ENCODE results near the gene AREG. TPM values are rescaled to one million over a fixed set of nuclear protein-coding genes. Genes with fewer than 3 reads are reported as not detected.

AREG gene
- total RNA-seq, 6 donors from 2014 or later, result 13.6 to 54.7 (median 37.0) TPM

DNA sequence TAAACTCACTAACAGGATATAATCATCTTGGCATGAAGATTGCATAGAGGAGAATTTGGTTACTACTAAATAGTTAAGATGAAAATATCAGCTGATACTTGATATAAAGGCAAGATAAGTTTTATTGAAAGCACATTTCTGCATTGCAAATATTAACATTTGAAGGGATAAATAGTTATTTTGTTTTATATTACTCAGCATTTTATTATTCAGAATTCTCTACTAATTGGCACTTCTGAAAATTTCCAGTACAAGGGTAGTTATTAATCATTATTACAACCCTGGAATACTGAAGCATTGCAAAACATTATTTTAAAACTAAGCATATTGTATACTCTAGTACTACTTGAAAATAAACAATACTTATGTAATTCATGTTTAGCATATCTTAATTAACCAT lies 32.7 kb upstream of the AREG start:
- DNase-seq, result no peak
- Histone ChIP-seq H3K9me3 (no peaks in the 10 kb centered on the region), H3K36me3 (no peaks in the 10 kb centered on the region), H3K27me3 (no peaks in the 10 kb centered on the region), H3K4me1 (no peaks in the 10 kb centered on the region), H3K27ac (no peak overlapping the region), H3K4me3 (no peak overlapping the region)
- TF ChIP-seq EP300 (IDR thresholded peaks at IDR 0.05), result no peak
- TF ChIP-seq POLR2A (IDR thresholded peaks at IDR 0.05), result no peak
- ATAC-seq (ENCODE audit: low FRiP score in 2 of 2), result no peak

DNA sequence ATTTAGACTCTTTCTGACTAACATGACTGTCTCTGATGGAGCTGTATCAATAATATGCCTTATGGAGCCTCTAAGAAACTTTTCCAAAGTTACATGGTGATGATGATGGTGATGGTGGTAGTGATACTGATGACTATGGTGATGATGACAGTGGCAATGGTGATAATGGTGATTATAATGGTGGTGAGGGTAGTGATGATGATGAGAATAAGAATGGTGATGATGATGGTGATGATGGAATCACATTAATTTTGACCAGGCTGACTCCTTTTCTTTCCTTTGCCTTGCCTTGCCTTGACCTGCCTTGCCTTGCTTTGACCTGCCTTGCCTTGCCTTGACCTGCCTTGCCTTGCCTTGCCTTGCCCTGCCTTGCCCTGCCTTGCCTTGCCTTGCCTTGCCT lies 31.7 kb upstream of the AREG start:
- no peak for DNase-seq
- Histone ChIP-seq H3K27me3 (no peaks in the 10 kb centered on the region), H3K9me3 (no peaks in the 10 kb centered on the region), H3K4me3 (no peak overlapping the region), H3K4me1 (no peaks in the 10 kb centered on the region), H3K36me3 (no peaks in the 10 kb centered on the region), H3K27ac (no peak overlapping the region)
- ATAC-seq (ENCODE audit: low FRiP score in 2 of 2), result no peak
- TF ChIP-seq, protein P1, sequence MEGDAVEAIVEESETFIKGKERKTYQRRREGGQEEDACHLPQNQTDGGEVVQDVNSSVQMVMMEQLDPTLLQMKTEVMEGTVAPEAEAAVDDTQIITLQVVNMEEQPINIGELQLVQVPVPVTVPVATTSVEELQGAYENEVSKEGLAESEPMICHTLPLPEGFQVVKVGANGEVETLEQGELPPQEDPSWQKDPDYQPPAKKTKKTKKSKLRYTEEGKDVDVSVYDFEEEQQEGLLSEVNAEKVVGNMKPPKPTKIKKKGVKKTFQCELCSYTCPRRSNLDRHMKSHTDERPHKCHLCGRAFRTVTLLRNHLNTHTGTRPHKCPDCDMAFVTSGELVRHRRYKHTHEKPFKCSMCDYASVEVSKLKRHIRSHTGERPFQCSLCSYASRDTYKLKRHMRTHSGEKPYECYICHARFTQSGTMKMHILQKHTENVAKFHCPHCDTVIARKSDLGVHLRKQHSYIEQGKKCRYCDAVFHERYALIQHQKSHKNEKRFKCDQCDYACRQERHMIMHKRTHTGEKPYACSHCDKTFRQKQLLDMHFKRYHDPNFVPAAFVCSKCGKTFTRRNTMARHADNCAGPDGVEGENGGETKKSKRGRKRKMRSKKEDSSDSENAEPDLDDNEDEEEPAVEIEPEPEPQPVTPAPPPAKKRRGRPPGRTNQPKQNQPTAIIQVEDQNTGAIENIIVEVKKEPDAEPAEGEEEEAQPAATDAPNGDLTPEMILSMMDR (IDR thresholded peaks at IDR 0.05), result no peak
- TF ChIP-seq POLR2A (IDR thresholded peaks at IDR 0.05), result no peak
- no peak for TF ChIP-seq EP300 (IDR thresholded peaks at IDR 0.05)
- TF ChIP-seq POLR2AphosphoS5 (IDR thresholded peaks at IDR 0.05), result no peak

DNA sequence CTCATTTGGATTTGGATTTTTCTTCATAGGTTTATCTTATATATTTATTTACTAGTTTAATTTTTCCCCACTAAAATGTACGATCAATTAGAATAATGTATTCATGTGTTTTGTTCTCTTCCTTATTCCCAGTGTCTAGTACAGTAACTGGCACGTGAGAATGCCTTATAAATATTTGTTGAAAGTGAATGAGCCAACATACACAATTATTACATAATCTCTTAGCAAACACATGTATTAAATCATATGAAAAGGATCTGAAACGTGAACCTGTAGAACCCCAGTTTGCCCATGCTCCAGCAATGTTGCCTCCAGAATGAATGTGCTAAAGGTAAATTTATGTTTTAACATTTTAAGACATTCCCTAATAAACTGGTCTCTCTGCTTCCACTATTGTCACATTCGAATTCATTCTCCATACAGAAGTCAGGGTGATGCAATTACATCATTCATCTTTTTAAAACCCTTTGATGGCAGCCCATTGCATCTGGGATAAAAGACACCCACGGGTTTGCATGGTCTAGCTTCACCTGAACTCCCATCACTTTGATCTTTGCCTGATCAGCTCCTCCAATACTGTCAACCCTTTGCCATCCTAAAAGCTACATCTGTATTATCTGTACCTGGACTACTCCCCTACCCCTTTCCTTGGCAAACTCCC lies 30.7 kb upstream of the AREG start:
- WGBS, 2 donors, result 43 to 64% methylated on average over 5 of the region's 5 CpGs
- Histone ChIP-seq H3K27me3 (no peaks in the 10 kb centered on the region), H3K4me3 (no peak overlapping the region), H3K36me3 (no peaks in the 10 kb centered on the region), H3K27ac (no peak overlapping the region), H3K9me3 (no peaks in the 10 kb centered on the region), H3K4me1 (peaks cover 0 to 4% (median 0%) of the 10 kb centered on the region in 4 donors)
- ATAC-seq (ENCODE audit: low FRiP score in 2 of 2) (no peak), DNase-seq (no peak)
- no peak for TF ChIP-seq EP300 (IDR thresholded peaks at IDR 0.05)
- no peak for TF ChIP-seq POLR2AphosphoS5 (IDR thresholded peaks at IDR 0.05)
- no peak for TF ChIP-seq POLR2A (IDR thresholded peaks at IDR 0.05)
- TF ChIP-seq, protein P1 (IDR thresholded peaks at IDR 0.05), result no peak

DNA sequence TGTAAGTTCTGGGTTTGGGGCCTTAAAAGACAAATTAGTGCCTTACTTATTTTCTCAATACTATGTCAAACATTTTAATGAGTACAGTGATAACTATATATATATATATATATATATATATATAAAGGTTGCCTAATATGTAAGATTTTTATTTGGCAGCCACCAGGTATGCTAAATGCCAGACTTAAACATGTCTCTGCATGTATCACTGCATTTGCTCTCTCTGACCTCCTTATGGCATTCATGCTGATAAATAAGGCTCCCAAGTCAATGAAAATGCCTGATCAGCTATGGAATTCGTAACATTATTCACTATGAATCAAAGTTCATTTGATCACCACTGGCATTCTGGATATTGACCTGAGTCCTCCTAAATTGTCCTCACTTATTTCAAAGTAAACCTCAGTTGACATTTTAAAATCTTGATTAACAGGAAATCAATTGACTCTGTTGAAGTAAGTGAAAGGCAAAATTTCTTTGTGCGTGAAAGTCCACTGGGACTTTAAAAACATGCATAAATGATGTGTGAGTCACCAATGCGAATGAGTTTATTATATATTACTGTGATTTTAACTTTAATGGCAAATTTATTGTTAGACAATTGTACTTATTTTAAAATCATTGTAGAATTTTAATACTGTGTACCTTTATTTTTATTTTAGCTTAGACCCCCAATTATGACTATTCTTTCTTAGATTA lies 29.2 kb upstream of the AREG start:
- Histone ChIP-seq H3K9me3 (no peaks in the 10 kb centered on the region), H3K36me3 (no peaks in the 10 kb centered on the region), H3K27me3 (no peaks in the 10 kb centered on the region), H3K27ac (no peak overlapping the region), H3K4me1 (peaks cover 0 to 4% (median 0%) of the 10 kb centered on the region in 4 donors), H3K4me3 (no peak overlapping the region)
- DNase-seq (no peak), ATAC-seq (ENCODE audit: low FRiP score in 2 of 2) (no peak)
- no peak for TF ChIP-seq EP300 (IDR thresholded peaks at IDR 0.05)
- TF ChIP-seq, protein P1 (IDR thresholded peaks at IDR 0.05), result no peak
- no peak for TF ChIP-seq POLR2A (IDR thresholded peaks at IDR 0.05)
- TF ChIP-seq POLR2AphosphoS5 (IDR thresholded peaks at IDR 0.05), result no peak
- WGBS, 2 donors, result 90 to 94% methylated on average over 3 of the region's 3 CpGs

DNA sequence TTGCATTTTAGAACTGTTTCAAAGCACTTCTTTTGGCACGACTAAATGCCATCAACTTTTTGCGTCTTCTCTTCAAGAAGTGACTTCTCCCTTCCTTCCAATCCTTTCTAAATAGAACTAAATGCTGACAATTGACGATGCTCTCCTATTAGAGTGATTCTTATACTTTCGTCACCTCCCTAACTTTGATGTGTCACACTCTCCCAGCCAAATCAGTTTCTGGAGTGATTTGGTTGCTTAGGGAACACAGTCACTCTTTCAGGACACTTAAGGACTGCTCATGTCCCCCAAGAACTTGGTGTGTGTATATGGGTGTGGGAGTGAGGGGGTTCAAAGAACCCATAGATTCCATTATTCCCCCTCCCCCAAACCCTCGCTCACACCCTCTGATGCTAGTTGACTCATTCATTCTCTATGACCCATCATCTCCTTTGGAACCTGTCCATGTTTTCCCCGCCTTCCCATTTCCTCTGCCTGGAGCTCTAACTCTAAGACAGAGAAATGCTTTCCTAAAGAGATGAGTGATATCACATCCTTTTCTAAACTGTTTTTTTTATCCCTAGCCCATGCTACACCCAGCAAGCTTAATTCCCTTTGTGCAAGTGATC lies 26.8 kb upstream of the AREG start:
- peak overlapping the region in 1 of 4 donors; percentile 27 for H3K27ac ChIP-seq
- no peak for TF ChIP-seq POLR2AphosphoS5 (IDR thresholded peaks at IDR 0.05)
- TF ChIP-seq EP300 (IDR thresholded peaks at IDR 0.05), result no peak
- TF ChIP-seq POLR2A (IDR thresholded peaks at IDR 0.05), result no peak
- TF ChIP-seq, protein P1 (IDR thresholded peaks at IDR 0.05), result no peak
- ATAC-seq (ENCODE audit: low FRiP score in 2 of 2) (peak in 1 of 2 donors; percentile 46), DNase-seq (no peak)
- no peaks in the 10 kb centered on the region for H3K9me3 ChIP-seq
- H3K27me3 ChIP-seq, result no peaks in the 10 kb centered on the region
- H3K4me3 ChIP-seq, result no peak overlapping the region
- H3K36me3 ChIP-seq, result no peaks in the 10 kb centered on the region
- H3K4me1 ChIP-seq, result peaks cover 0 to 4% (median 0%) of the 10 kb centered on the region in 4 donors
- WGBS, 2 donors, result 74 to 80% methylated on average over 6 of the region's 6 CpGs
